Superior temporal gyrus (tissue), 1 donor: Measurements from ENCODE around the gene TSHR.

Experiments used
- DNase-seq: peaks from one replicate; pipeline ENCODE4 v3.0.0-alpha.2; 2016; ENCODE audit errors: extremely low spot score

Gene TSHR

GRCh38 chr14:81137316-81137715, 181.9 kb downstream of the TSHR start:
- no peak for DNase-seq

- no peak for DNase-seq
These were observed 183.0 kb downstream of the TSHR start for GRCh38 chr14:81138429-81138828.

GRCh38 chr14:81141426-81141825, 186.0 kb downstream of the TSHR start:
- no peak for DNase-seq

- DNase-seq, result no peak
These were observed 188.4 kb downstream of the TSHR start for GRCh38 chr14:81143793-81144192.

GRCh38 chr14:81144824-81145603, 189.6 kb downstream of the TSHR start:
- no peak for DNase-seq

GRCh38 chr14:81147140-81147897, 191.9 kb downstream of the TSHR start:
- no peak for DNase-seq

GRCh38 chr14:81148635-81149034, 193.2 kb downstream of the TSHR start:
- DNase-seq, result no peak

- no peak for DNase-seq
These were observed 197.8 kb downstream of the TSHR start for GRCh38 chr14:81153187-81153586.

GRCh38 chr14:81157431-81157830, 202.0 kb downstream of the TSHR start:
- no peak for DNase-seq

GRCh38 chr14:81161088-81161487, 205.7 kb downstream of the TSHR start:
- DNase-seq, result no peak

- DNase-seq, result no peak
These were observed 206.3 kb downstream of the TSHR start for GRCh38 chr14:81161749-81162148.

- DNase-seq, result no peak
These were observed 207.5 kb downstream of the TSHR start for GRCh38 chr14:81162941-81163340.

GRCh38 chr14:81164167-81164774, 208.8 kb downstream of the TSHR start:
- peak; percentile 56 for DNase-seq

- DNase-seq, result no peak
These were observed 209.8 kb downstream of the TSHR start for GRCh38 chr14:81165188-81165587.

GRCh38 chr14:81166121-81166520, 210.7 kb downstream of the TSHR start:
- DNase-seq, result no peak

- DNase-seq, result no peak
These were observed 213.8 kb downstream of the TSHR start for GRCh38 chr14:81169267-81169666.

- peak; percentile 78 for DNase-seq
These were observed 214.3 kb downstream of the TSHR start for GRCh38 chr14:81169711-81170103.

GRCh38 chr14:81170104-81170828, 214.8 kb downstream of the TSHR start:
- peak; percentile 98 for DNase-seq

- no peak for DNase-seq
These were observed 215.4 kb downstream of the TSHR start for GRCh38 chr14:81170829-81171195.

GRCh38 chr14:81172353-81172752, 216.9 kb downstream of the TSHR start:
- no peak for DNase-seq

- DNase-seq, result no peak
These were observed 217.5 kb downstream of the TSHR start for GRCh38 chr14:81172881-81173280.

GRCh38 chr14:81176241-81176640, 220.8 kb downstream of the TSHR start:
- no peak for DNase-seq
